KMS-11 (cell line): ENCODE data around the gene ANKRD44.
A peak's percentile ranks its signal among the peaks of the same experiment; 100 is the strongest.

Source experiments
- H2AFZ ChIP-seq: fragments of 200-600 bp; sonication (generic); 2 replicates; pipeline ENCODE4 v1.6.1; 2016; ENCODE audit warnings: antibody characterized with exemption, mixed run types, low read depth
- H3K27ac ChIP-seq: fragments of 200-600 bp; sonication (generic); 2 replicates; pipeline ENCODE4 v1.6.1; 2016; ENCODE audit warnings: mild to moderate bottlenecking, mixed run types
- H3K27me3 ChIP-seq: fragments of 200-600 bp; sonication (generic); 2 replicates; pipeline ENCODE4 v1.6.1; 2017; ENCODE audit warnings: mild to moderate bottlenecking, low read depth, mixed run types, moderate library complexity; ENCODE audit not compliant: insufficient read depth
- H3K36me3 ChIP-seq: fragments of 200-600 bp; sonication (generic); 2 replicates; pipeline ENCODE4 v1.6.1; 2017; ENCODE audit warnings: mild to moderate bottlenecking, mixed run types; ENCODE audit not compliant: insufficient read depth
- H3K4me1 ChIP-seq: fragments of 200-600 bp; sonication (generic); 2 replicates; pipeline ENCODE4 v1.6.1; 2016; ENCODE audit warnings: mild to moderate bottlenecking, low read depth, mixed run types; ENCODE audit not compliant: poor library complexity, severe bottlenecking
- H3K4me2 ChIP-seq: fragments of 200-600 bp; sonication (generic); 2 replicates; pipeline ENCODE4 v1.7.0; 2016; ENCODE audit warnings: mild to moderate bottlenecking, mixed run types
- H3K4me3 ChIP-seq: fragments of 200-600 bp; sonication (generic); IDR thresholded peaks from 2 replicates; pipeline ENCODE4 v1.6.1; 2017; ENCODE audit warnings: low read depth, low read length, mixed read lengths; ENCODE audit not compliant: insufficient read depth
- H3K79me2 ChIP-seq: fragments of 200-600 bp; sonication (generic); 2 replicates; pipeline ENCODE4 v1.6.1; 2016; ENCODE audit warnings: low read depth, mixed run types; ENCODE audit not compliant: insufficient read depth
- H3K9ac ChIP-seq: fragments of 200-600 bp; sonication (generic); 2 replicates; pipeline ENCODE4 v1.6.1; 2016; ENCODE audit warnings: mild to moderate bottlenecking, mixed run types
- H4K20me1 ChIP-seq: fragments of 200-600 bp; sonication (generic); 2 replicates; pipeline ENCODE4 v1.6.1; 2016; ENCODE audit warnings: mild to moderate bottlenecking, mixed run types; ENCODE audit not compliant: insufficient read depth
- CTCF ChIP-seq: fragments of 200-600 bp; sonication (generic); conservative IDR thresholded peaks from 2 replicates; pipeline ENCODE4 v1.6.1; 2017; ENCODE audit warnings: low read depth, mild to moderate bottlenecking, antibody characterized with exemption, low read length, moderate library complexity, mixed read lengths

The ANKRD44 gene

GRCh38 chr2:197310271-197310985 lies at the start of gene ANKRD44:
ANKRD44 (minus strand) TSS chr2:197310780; CDS start chr2:197310604, 176 bp downstream.
- peak within 1 kb of the TSS; percentile 83 for H3K4me2 ChIP-seq

GRCh38 chr2:197359859-197360258 lies 49.3 kb upstream of the ANKRD44 start:
- no peak overlapping the region for H3K4me3 ChIP-seq
- H3K4me2 ChIP-seq: no peak overlapping the region
- no peaks in the 10 kb centered on the region for H3K27me3 ChIP-seq
- H3K27ac ChIP-seq: no peak overlapping the region
- no peaks in the 10 kb centered on the region for H4K20me1 ChIP-seq
- TF ChIP-seq CTCF: 0 out of 2 replicates have a peak, but pooled peaks have one; percentile 24
- H3K9ac ChIP-seq: no peak overlapping the region
- H3K36me3 ChIP-seq: no peaks in the 10 kb centered on the region
- H2AFZ ChIP-seq: no peak overlapping the region
- peaks cover 6% of the 10 kb centered on the region for H3K4me1 ChIP-seq
- no peaks in the 10 kb centered on the region for H3K79me2 ChIP-seq

More at GRCh38 chr2:197310271-197310985, at the start of gene ANKRD44:
- Histone ChIP-seq H3K4me3 (peak within 1 kb of the TSS; percentile 71), H2AFZ (peak within 1 kb of the TSS; percentile 97), H3K27me3 (no peaks in the 10 kb centered on the region), H3K9ac (peak within 1 kb of the TSS; percentile 74; the same call in 1 of the 2 replicates), H4K20me1 (no peaks in the 10 kb centered on the region), H3K4me1 (peaks cover 35% of the 10 kb centered on the region), H3K36me3 (no peaks in the 10 kb centered on the region), H3K27ac (peak within 1 kb of the TSS; percentile 60), H3K79me2 (peaks cover 5% of the 10 kb centered on the region; the same call in 1 of the 2 replicates)
- TF ChIP-seq CTCF: no peak

GRCh38 chr2:197358931-197359330 lies 48.4 kb upstream of the ANKRD44 start:
- H2AFZ ChIP-seq: no peak overlapping the region
- H3K4me3 ChIP-seq: no peak overlapping the region
- no peak overlapping the region for H3K4me2 ChIP-seq
- H3K4me1 ChIP-seq: peaks cover 6% of the 10 kb centered on the region
- no peaks in the 10 kb centered on the region for H4K20me1 ChIP-seq
- no peak overlapping the region for H3K27ac ChIP-seq
- no peak overlapping the region for H3K9ac ChIP-seq
- no peak for TF ChIP-seq CTCF
- no peaks in the 10 kb centered on the region for H3K79me2 ChIP-seq
- H3K36me3 ChIP-seq: no peaks in the 10 kb centered on the region
- no peaks in the 10 kb centered on the region for H3K27me3 ChIP-seq

GRCh38 chr2:197357986-197358385 lies 47.4 kb upstream of the ANKRD44 start:
- TF ChIP-seq CTCF: no peak
- Histone ChIP-seq H3K79me2 (no peaks in the 10 kb centered on the region), H3K27me3 (no peaks in the 10 kb centered on the region), H2AFZ (no peak overlapping the region), H3K4me2 (no peak overlapping the region), H3K9ac (no peak overlapping the region), H4K20me1 (no peaks in the 10 kb centered on the region), H3K36me3 (no peaks in the 10 kb centered on the region), H3K27ac (no peak overlapping the region), H3K4me3 (no peak overlapping the region), H3K4me1 (peaks cover 6% of the 10 kb centered on the region)
